ENCODE results near the gene ELOF1.
"Not testable (repeated sequence)": the region's sequence is repeated elsewhere in the genome, so short reads cannot be mapped to it uniquely, and the experiment has no call there.

DNA sequence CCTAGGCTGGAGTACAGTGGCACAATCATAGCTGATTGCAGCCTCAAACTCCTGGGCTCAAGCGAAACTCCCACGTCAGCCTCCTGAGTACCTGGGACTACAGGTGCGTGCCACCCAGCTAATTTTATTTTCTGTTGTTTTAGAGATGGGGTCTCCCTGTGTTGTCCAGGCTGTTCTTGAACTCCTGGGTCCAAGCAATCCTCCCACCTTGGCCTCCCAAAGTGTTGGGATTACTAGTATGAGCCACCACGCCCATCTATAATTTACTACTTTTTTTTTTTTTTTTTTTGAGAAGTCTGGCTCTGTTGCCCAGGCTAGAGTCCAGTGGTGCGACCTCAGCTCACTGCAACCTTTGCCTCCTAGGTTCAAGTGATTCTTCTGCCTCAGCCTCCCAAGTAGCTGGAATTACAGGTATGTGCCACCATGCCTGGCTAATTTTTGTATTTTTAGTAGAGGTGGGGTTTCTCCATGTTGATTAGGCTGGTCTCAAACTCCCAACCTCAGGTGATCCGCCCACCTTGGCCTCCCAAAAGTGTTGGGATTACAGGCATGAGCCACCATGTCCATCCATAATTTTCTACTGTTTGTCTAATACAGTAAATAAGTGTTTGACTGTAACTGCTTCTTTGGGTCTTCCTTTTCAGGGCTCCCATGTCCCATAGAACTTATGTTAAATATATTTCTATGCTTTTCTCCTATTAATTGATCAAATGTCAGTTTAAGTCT, 5.2 kb upstream of the ELOF1 start:
- TF ChIP-seq, protein P1, sequence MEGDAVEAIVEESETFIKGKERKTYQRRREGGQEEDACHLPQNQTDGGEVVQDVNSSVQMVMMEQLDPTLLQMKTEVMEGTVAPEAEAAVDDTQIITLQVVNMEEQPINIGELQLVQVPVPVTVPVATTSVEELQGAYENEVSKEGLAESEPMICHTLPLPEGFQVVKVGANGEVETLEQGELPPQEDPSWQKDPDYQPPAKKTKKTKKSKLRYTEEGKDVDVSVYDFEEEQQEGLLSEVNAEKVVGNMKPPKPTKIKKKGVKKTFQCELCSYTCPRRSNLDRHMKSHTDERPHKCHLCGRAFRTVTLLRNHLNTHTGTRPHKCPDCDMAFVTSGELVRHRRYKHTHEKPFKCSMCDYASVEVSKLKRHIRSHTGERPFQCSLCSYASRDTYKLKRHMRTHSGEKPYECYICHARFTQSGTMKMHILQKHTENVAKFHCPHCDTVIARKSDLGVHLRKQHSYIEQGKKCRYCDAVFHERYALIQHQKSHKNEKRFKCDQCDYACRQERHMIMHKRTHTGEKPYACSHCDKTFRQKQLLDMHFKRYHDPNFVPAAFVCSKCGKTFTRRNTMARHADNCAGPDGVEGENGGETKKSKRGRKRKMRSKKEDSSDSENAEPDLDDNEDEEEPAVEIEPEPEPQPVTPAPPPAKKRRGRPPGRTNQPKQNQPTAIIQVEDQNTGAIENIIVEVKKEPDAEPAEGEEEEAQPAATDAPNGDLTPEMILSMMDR (IDR thresholded peaks at IDR 0.05; ENCODE audit: poor library complexity), result not testable (repeated sequence)
- not testable (repeated sequence) for TF ChIP-seq EZH2phosphoT487 (IDR thresholded peaks at IDR 0.05; ENCODE audit: low read depth, severe bottlenecking, unreplicated experiment)

All from hepatocyte (in vitro differentiated cells).